OCI-LY1 (cell line): ENCODE results near the gene STRC.
"Not testable (repeated sequence)": the region's sequence is repeated elsewhere in the genome, so short reads cannot be mapped to it uniquely, and the experiment has no call there.

Experiments used
- CTCF ChIP-seq: fragments of 200-600 bp; sonication (generic), shearing (Covaris generic); IDR thresholded peaks from 2 replicates; pipeline ENCODE4 v1.5.1; 2017; ENCODE audit warnings: mild to moderate bottlenecking, antibody characterized with exemption, low read length, moderate library complexity, mixed read lengths
- EZH2 ChIP-seq: fragments of 200-600 bp; sonication (generic), shearing (Covaris generic); IDR thresholded peaks from 2 replicates; pipeline ENCODE4 v1.8.0; 2017; ENCODE audit warnings: borderline replicate concordance, mixed run types, mild to moderate bottlenecking, antibody characterized with exemption, low read length, moderate library complexity, mixed read lengths

- TF ChIP-seq CTCF, EZH2: not testable (repeated sequence)
These were observed 25.8 kb downstream of the STRC start for GRCh38 chr15:43592841-43593240.
